BJ (cell line): ENCODE measurements around the gene SORCS2. TPM values are rescaled to one million over a fixed set of nuclear protein-coding genes. Genes with fewer than 3 reads are reported as not detected.

ENCODE experiments used
- CTCF ChIA-PET: fragments of 350-600 bp; formaldehyde crosslinking; extraction: SDS; loops from one replicate; lab custom pipeline; 2021; ENCODE audit warnings: antibody characterized with exemption, inconsistent platforms; lab: Yijun Ruan, JAX
- POLR2A ChIA-PET: fragments of 300-600 bp; sonication (Branson Sonifier 250); formaldehyde crosslinking; extraction: SDS; loops from one replicate; lab custom pipeline; 2021; ENCODE audit warnings: antibody characterized with exemption; lab: Charles Lee
- DNase-seq: peaks from one replicate; pipeline ENCODE4 v3.0.0-alpha.2; 2011; ENCODE audit warnings: low read depth
- H3K27me3 ChIP-seq: 2 replicates; pipeline ENCODE4 v1.6.0; 2011; ENCODE audit warnings: low read length; ENCODE audit not compliant: control insufficient read depth, insufficient read depth
- H3K36me3 ChIP-seq: 2 replicates; pipeline ENCODE4 v1.5.1; 2011; ENCODE audit warnings: low read length; ENCODE audit not compliant: control insufficient read depth, insufficient read depth
- H3K4me3 ChIP-seq: 2 replicates; pipeline ENCODE4 v1.5.1; 2011; ENCODE audit warnings: low read depth, mild to moderate bottlenecking, control low read depth, low read length
- CTCF ChIP-seq: IDR thresholded peaks from 2 replicates; pipeline ENCODE4 v1.5.1; 2011; ENCODE audit warnings: low read depth, mild to moderate bottlenecking, control low read depth, inconsistent platforms, low read length, moderate library complexity; ENCODE audit not compliant: insufficient read depth
- polyA plus RNA-seq: library from polyadenylated mRNA; depleted of rRNA; stranded (reverse); fragments of >200 nt; gene quantifications from 2 replicates; pipeline ENCODE4 v1.2.3, GENCODE V29; 2011

SORCS2 gene
- polyA plus RNA-seq, 1 experiment, result 0.63 TPM

- H3K4me3 ChIP-seq, result no peak overlapping the region
- DNase-seq, result no peak
- H3K27me3 ChIP-seq, result peaks cover 29% of the 10 kb centered on the region
- no peak for TF ChIP-seq CTCF
- ChIA-PET POLR2A (no interaction called here), CTCF (interaction anchor here (1.6 to 4.9 kb wide), 3 partner anchors 109 to 531 kb away, joined by 3 to 94 read pairs (median 4); no protein-coding TSS in a partner anchor)
- no peaks in the 10 kb centered on the region for H3K36me3 ChIP-seq
Observed at GRCh38 chr4:7189066-7189465, 3.3 kb upstream of the SORCS2 start.

- peaks cover 35% of the 10 kb centered on the region for H3K27me3 ChIP-seq
- POLR2A ChIA-PET, result no interaction called here
- no peak for TF ChIP-seq CTCF
- H3K36me3 ChIP-seq, result no peaks in the 10 kb centered on the region
- CTCF ChIA-PET, result interaction anchor here (1.6 to 4.9 kb wide), 4 partner anchors 109 to 530 kb away, joined by 3 to 94 read pairs (median 15); no protein-coding TSS in a partner anchor
- DNase-seq, result no peak
- H3K4me3 ChIP-seq, result no peak overlapping the region
Observed at GRCh38 chr4:7189475-7190277, 2.7 kb upstream of the SORCS2 start.

- H3K27me3 ChIP-seq, result peaks cover 39% of the 10 kb centered on the region
- ChIA-PET POLR2A (no interaction called here), CTCF (interaction anchor here (1.6 to 4.9 kb wide), 3 partner anchors 108 to 203 kb away, joined by 3 to 94 read pairs (median 26); no protein-coding TSS in a partner anchor)
- no peaks in the 10 kb centered on the region for H3K36me3 ChIP-seq
- TF ChIP-seq CTCF, result no peak
- no peak for DNase-seq
- H3K4me3 ChIP-seq, result no peak overlapping the region
Observed at GRCh38 chr4:7190278-7190594, 2.1 kb upstream of the SORCS2 start.

- Histone ChIP-seq H3K36me3 (no peaks in the 10 kb centered on the region), H3K4me3 (no peak overlapping the region), H3K27me3 (peaks cover 40% of the 10 kb centered on the region)
- POLR2A ChIA-PET, result no interaction called here
- no peak for DNase-seq
- TF ChIP-seq CTCF, result no peak
- CTCF ChIA-PET, result interaction anchor here (0.6 to 4.9 kb wide), 19 partner anchors 10 to 611 kb away, joined by 3 to 94 read pairs (median 4); no protein-coding TSS in a partner anchor
Observed at GRCh38 chr4:7190691-7191545, 1.4 kb upstream of the SORCS2 start.
